ENCODE data around the gene ERRFI1.

GRCh38 chr1:7987528-7987927 lies 38.6 kb downstream of the ERRFI1 start:
- TF ChIP-seq EZH2 (IDR thresholded peaks at IDR 0.05) (no peak), POLR2AphosphoS5 (IDR thresholded peaks at IDR 0.05; ENCODE audit: borderline replicate concordance, low read depth, low read length) (no peak), FOXP2 (optimal IDR thresholded peaks at IDR 0.05; ENCODE audit: control extremely low read depth, extremely low read length, insufficient read depth) (no peak)
